Measurements from ENCODE around the gene ETHE1. TPM values are rescaled to one million over a fixed set of nuclear protein-coding genes. Genes with fewer than 3 reads are reported as not detected.

ETHE1 gene
- total RNA-seq, 1 donor from 2014 or later = 32.4 TPM

DNA sequence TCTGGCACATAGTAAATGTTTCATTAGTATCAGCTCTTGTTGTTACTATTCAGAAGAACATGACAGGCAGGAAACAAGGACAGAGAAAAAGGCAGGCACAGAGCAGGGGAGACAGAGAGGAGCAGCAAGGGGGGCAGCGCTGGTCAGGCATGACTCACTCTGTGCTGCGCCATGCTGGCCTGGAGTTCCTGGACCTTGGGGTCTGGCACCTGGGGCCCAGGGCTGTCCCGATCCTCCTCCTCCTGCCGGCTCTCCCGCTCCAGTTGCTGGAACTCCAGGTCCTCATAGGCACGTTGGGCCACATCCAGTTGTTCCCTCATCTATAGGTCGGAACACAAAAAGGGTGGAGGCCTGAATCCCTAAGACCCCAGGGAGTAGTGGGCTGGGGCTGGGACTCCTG is 30.0 kb downstream of the ETHE1 start:
- Histone ChIP-seq H3K9ac (ENCODE audit: low read depth in 1 of 3, low read length in 3 of 3) (no peak overlapping the region), H3K27me3 (ENCODE audit: control insufficient read depth in 3 of 3, insufficient read depth in 3 of 3, low read length in 3 of 3) (no peaks in the 10 kb centered on the region), H3K4me3 (ENCODE audit: low read length in 3 of 3) (no peak overlapping the region), H3K27ac (ENCODE audit: low read depth, low read length) (no peak overlapping the region), H3K9me3 (ENCODE audit: control insufficient read depth in 3 of 3, low read length in 3 of 3) (no peaks in the 10 kb centered on the region), H3K4me1 (ENCODE audit: control insufficient read depth in 3 of 3, insufficient read depth in 3 of 3, low read length in 3 of 3) (peaks cover 0 to 4% (median 2%) of the 10 kb centered on the region in 3 donors), H3K36me3 (ENCODE audit: control insufficient read depth in 3 of 3, insufficient read depth in 3 of 3, low read length in 3 of 3) (peaks cover 14 to 15% (median 14%) of the 10 kb centered on the region in 3 donors)

DNA sequence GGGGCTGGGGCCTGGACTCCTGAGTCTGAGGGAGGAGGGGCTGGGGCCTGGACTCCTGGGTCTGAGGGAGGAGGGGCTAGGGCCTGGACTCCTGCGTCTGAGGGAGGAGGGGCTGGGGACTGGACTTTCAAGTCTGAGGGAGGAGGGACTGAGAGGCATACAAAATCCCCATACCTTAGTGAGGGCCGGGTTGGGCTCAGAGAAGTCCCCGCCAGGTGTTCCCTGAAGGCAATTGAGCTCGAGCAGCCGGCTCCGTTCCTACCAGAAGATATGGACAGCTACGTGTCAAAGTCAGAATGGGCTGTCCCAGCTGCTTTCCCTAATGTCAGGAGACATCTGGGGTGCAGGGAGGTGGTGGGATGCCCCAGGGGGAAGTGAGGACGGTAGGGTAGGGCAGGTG is 31.9 kb downstream of the ETHE1 start:
- H3K27me3 ChIP-seq (ENCODE audit: control insufficient read depth in 3 of 3, insufficient read depth in 3 of 3, low read length in 3 of 3) = no peaks in the 10 kb centered on the region
- no peaks in the 10 kb centered on the region for H3K9me3 ChIP-seq (ENCODE audit: control insufficient read depth in 3 of 3, low read length in 3 of 3)
- no peak overlapping the region for H3K4me3 ChIP-seq (ENCODE audit: low read length in 3 of 3)
- peaks cover 0 to 4% (median 2%) of the 10 kb centered on the region in 3 donors for H3K4me1 ChIP-seq (ENCODE audit: control insufficient read depth in 3 of 3, insufficient read depth in 3 of 3, low read length in 3 of 3)
- no peak overlapping the region for H3K27ac ChIP-seq (ENCODE audit: low read depth, low read length)
- H3K36me3 ChIP-seq (ENCODE audit: control insufficient read depth in 3 of 3, insufficient read depth in 3 of 3, low read length in 3 of 3) = peaks cover 14 to 18% (median 14%) of the 10 kb centered on the region in 3 donors
- H3K9ac ChIP-seq (ENCODE audit: low read depth in 1 of 3, low read length in 3 of 3) = no peak overlapping the region

DNA sequence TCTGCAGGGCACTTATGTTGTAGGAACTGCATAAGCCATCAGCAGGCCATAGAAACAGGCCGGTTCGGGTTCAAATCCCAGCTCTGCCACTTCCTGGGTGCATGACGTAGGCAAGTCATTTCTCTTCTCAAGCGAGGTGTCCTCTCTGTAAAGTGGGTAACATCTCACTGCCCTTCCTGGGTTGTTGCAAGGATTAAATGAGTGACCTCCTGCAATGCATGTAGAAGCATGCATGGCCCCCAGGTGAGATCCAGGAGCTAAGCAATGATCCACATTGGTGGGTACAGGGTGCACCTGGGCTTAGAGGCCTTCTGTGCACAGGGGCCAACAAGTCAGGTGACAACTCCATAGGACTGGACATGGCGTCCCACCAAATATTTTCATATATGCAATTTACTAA is 36.2 kb downstream of the ETHE1 start:
- no peak overlapping the region for H3K27ac ChIP-seq (ENCODE audit: low read depth, low read length)
- H3K9ac ChIP-seq (ENCODE audit: low read depth in 1 of 3, low read length in 3 of 3) = no peak overlapping the region
- H3K27me3 ChIP-seq (ENCODE audit: control insufficient read depth in 3 of 3, insufficient read depth in 3 of 3, low read length in 3 of 3) = no peaks in the 10 kb centered on the region
- H3K4me3 ChIP-seq (ENCODE audit: low read length in 3 of 3) = no peak overlapping the region
- peaks cover 4 to 6% (median 6%) of the 10 kb centered on the region in 3 donors for H3K36me3 ChIP-seq (ENCODE audit: control insufficient read depth in 3 of 3, insufficient read depth in 3 of 3, low read length in 3 of 3)
- H3K4me1 ChIP-seq (ENCODE audit: control insufficient read depth in 3 of 3, insufficient read depth in 3 of 3, low read length in 3 of 3) = no peaks in the 10 kb centered on the region
- no peaks in the 10 kb centered on the region for H3K9me3 ChIP-seq (ENCODE audit: control insufficient read depth in 3 of 3, low read length in 3 of 3)

DNA sequence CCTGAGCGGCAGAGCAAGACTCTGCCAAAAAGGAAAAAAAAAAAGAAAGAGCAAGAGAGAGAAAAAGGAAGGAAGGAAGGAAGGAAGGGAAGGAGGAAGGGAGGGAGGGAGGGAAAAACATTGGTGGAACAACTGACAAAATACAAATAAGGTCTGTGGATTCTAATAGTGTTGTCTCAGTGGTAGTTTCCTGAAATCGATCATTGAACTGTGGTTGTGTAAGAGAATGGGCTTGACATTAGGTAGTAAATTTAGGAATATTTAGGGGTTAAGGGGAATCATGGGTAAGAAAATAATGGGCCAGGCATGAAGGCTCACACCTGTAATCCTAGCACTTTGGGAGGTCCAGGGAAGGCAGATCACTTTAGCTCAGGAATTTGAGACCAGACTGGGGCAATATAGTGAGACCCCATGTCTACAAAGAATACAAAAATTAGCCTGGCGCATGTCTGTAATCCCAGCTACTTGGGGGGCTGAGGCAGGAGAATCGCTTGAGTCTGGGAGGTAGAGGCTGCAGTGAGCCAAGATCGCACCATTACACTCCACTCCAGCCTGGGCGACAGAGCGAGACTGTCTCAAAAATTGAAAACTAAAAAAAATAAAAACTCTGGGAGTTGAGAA is 36.9 kb downstream of the ETHE1 start:
- H3K9ac ChIP-seq (ENCODE audit: low read depth in 1 of 3, low read length in 3 of 3) = no peak overlapping the region
- H3K27me3 ChIP-seq (ENCODE audit: control insufficient read depth in 3 of 3, insufficient read depth in 3 of 3, low read length in 3 of 3) = no peaks in the 10 kb centered on the region
- H3K27ac ChIP-seq (ENCODE audit: low read depth, low read length) = no peak overlapping the region
- no peaks in the 10 kb centered on the region for H3K4me1 ChIP-seq (ENCODE audit: control insufficient read depth in 3 of 3, insufficient read depth in 3 of 3, low read length in 3 of 3)
- no peaks in the 10 kb centered on the region for H3K9me3 ChIP-seq (ENCODE audit: control insufficient read depth in 3 of 3, low read length in 3 of 3)
- H3K4me3 ChIP-seq (ENCODE audit: low read length in 3 of 3) = no peak overlapping the region
- H3K36me3 ChIP-seq (ENCODE audit: control insufficient read depth in 3 of 3, insufficient read depth in 3 of 3, low read length in 3 of 3) = peaks cover under 1 to 3% (median under 1%) of the 10 kb centered on the region in 3 donors

DNA sequence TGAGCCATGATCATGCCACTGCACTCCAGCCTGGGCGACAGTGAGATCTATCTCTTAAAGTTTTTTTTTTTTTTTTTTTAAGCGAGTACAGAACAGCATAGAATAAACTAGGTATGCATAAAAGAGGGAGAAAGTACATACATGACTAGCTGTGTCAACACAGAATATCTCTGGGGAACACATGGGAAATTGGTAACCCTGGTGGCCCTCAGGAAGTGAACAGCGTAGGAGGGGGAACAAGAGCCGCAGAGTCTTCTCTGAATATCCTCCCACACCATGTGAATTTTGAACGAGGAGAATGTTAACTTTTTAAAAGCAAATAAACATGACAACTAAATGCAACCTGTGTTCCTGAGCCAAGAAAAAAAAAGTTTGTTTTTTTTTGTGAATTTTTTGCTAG is 37.7 kb downstream of the ETHE1 start:
- H3K27me3 ChIP-seq (ENCODE audit: control insufficient read depth in 3 of 3, insufficient read depth in 3 of 3, low read length in 3 of 3) = no peaks in the 10 kb centered on the region
- no peak overlapping the region for H3K4me3 ChIP-seq (ENCODE audit: low read length in 3 of 3)
- no peaks in the 10 kb centered on the region for H3K4me1 ChIP-seq (ENCODE audit: control insufficient read depth in 3 of 3, insufficient read depth in 3 of 3, low read length in 3 of 3)
- no peak overlapping the region for H3K27ac ChIP-seq (ENCODE audit: low read depth, low read length)
- H3K9me3 ChIP-seq (ENCODE audit: control insufficient read depth in 3 of 3, low read length in 3 of 3) = no peaks in the 10 kb centered on the region
- H3K9ac ChIP-seq (ENCODE audit: low read depth in 1 of 3, low read length in 3 of 3) = no peak overlapping the region
- peaks cover 0 to 3% (median 0%) of the 10 kb centered on the region in 3 donors for H3K36me3 ChIP-seq (ENCODE audit: control insufficient read depth in 3 of 3, insufficient read depth in 3 of 3, low read length in 3 of 3)

DNA sequence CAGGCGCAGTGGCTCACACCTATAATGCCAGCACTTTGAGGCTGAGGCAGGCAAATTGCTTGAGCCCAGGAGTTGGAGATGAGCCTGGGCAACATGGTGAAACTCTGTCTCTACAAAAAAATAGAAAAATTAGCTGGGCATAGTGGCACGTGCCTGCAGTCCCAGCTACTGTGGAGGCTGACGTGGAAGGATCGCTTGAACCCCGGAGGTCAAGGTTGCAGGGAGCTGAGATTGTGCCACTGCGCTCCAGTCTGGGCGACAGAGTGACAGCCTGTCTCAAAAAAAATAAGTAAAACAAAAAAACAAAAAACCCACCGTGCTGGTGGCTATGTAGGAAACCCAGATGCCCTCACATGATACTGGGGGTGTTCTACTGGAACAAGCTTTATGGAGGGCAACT is 38.8 kb downstream of the ETHE1 start:
- H3K27ac ChIP-seq (ENCODE audit: low read depth, low read length) = no peak overlapping the region
- no peak overlapping the region for H3K9ac ChIP-seq (ENCODE audit: low read depth in 1 of 3, low read length in 3 of 3)
- H3K4me3 ChIP-seq (ENCODE audit: low read length in 3 of 3) = no peak overlapping the region
- peaks cover 0 to 3% (median 0%) of the 10 kb centered on the region in 3 donors for H3K36me3 ChIP-seq (ENCODE audit: control insufficient read depth in 3 of 3, insufficient read depth in 3 of 3, low read length in 3 of 3)
- H3K9me3 ChIP-seq (ENCODE audit: control insufficient read depth in 3 of 3, low read length in 3 of 3) = no peaks in the 10 kb centered on the region
- H3K27me3 ChIP-seq (ENCODE audit: control insufficient read depth in 3 of 3, insufficient read depth in 3 of 3, low read length in 3 of 3) = no peaks in the 10 kb centered on the region
- H3K4me1 ChIP-seq (ENCODE audit: control insufficient read depth in 3 of 3, insufficient read depth in 3 of 3, low read length in 3 of 3) = no peaks in the 10 kb centered on the region

DNA sequence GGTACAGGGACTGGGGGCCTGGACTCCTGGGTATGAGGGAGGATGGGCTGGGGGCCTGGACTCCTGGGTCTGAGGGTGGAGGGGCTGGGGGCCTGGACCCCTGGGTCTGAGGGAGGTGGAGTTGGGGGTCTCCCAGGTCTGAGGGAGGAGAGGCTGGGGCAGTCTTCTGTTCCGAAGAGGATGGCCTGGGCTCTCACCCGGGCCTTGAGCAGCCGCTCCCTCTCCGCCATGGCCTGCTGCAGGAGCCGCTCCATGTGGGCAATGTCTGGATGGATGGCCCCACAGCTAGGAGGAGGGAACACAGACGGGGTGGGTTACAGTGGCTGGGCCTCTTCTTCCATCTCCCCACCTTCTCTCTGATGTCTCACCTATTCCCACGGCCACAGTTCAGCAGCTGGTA is 40.6 kb downstream of the ETHE1 start:
- H3K27ac ChIP-seq (ENCODE audit: low read depth, low read length) = no peak overlapping the region
- H3K9ac ChIP-seq (ENCODE audit: low read depth in 1 of 3, low read length in 3 of 3) = no peak overlapping the region
- H3K4me3 ChIP-seq (ENCODE audit: low read length in 3 of 3) = no peak overlapping the region
- no peaks in the 10 kb centered on the region for H3K27me3 ChIP-seq (ENCODE audit: control insufficient read depth in 3 of 3, insufficient read depth in 3 of 3, low read length in 3 of 3)
- no peaks in the 10 kb centered on the region for H3K4me1 ChIP-seq (ENCODE audit: control insufficient read depth in 3 of 3, insufficient read depth in 3 of 3, low read length in 3 of 3)
- H3K36me3 ChIP-seq (ENCODE audit: control insufficient read depth in 3 of 3, insufficient read depth in 3 of 3, low read length in 3 of 3) = peaks cover 0 to 3% (median 0%) of the 10 kb centered on the region in 3 donors
- no peaks in the 10 kb centered on the region for H3K9me3 ChIP-seq (ENCODE audit: control insufficient read depth in 3 of 3, low read length in 3 of 3)

DNA sequence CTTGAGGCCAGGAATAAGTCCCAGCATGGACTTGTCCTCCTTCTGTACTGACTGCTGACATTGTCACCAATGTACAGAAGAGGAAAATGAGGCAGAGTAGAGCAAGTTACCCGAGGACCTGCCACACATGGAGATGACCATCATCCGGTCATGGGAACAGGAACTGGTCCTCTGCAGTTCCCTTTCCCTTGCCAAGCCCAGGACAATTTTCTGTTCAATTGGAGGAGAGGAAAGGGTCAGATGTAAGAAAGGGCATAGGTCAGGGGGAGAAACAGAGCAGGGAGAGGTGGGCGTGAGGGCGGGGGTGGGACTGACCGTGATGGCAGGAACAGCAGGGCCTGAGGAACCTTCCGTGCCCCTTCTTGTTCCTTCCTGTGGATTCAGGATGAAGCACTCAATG is 41.0 kb downstream of the ETHE1 start:
- Histone ChIP-seq H3K9ac (ENCODE audit: low read depth in 1 of 3, low read length in 3 of 3) (no peak overlapping the region), H3K9me3 (ENCODE audit: control insufficient read depth in 3 of 3, low read length in 3 of 3) (no peaks in the 10 kb centered on the region), H3K4me3 (ENCODE audit: low read length in 3 of 3) (no peak overlapping the region), H3K27ac (ENCODE audit: low read depth, low read length) (no peak overlapping the region), H3K36me3 (ENCODE audit: control insufficient read depth in 3 of 3, insufficient read depth in 3 of 3, low read length in 3 of 3) (peaks cover 0 to 3% (median 0%) of the 10 kb centered on the region in 3 donors), H3K27me3 (ENCODE audit: control insufficient read depth in 3 of 3, insufficient read depth in 3 of 3, low read length in 3 of 3) (no peaks in the 10 kb centered on the region), H3K4me1 (ENCODE audit: control insufficient read depth in 3 of 3, insufficient read depth in 3 of 3, low read length in 3 of 3) (no peaks in the 10 kb centered on the region)

DNA sequence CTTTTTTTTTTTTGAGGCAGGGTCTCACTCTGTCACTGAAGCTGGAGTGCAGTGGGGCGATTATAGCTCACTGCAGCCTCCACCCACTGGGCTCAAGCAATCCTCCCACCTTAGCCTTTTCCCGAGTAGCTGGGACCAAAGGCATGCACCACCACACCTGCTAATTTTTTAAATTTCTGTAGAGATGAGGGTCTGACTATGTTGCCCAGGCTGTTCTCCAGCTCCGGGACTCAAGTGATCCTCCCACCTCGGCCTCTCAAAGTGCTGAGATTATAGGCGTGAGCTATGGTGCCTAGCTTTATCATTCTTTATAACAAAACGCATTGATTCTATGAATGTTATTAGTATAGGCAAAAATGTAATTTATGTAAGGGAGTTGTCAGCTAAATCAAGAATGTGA is 43.7 kb downstream of the ETHE1 start:
- no peak overlapping the region for H3K4me3 ChIP-seq (ENCODE audit: low read length in 3 of 3)
- H3K9me3 ChIP-seq (ENCODE audit: control insufficient read depth in 3 of 3, low read length in 3 of 3) = no peaks in the 10 kb centered on the region
- no peaks in the 10 kb centered on the region for H3K4me1 ChIP-seq (ENCODE audit: control insufficient read depth in 3 of 3, insufficient read depth in 3 of 3, low read length in 3 of 3)
- no peak overlapping the region for H3K27ac ChIP-seq (ENCODE audit: low read depth, low read length)
- H3K27me3 ChIP-seq (ENCODE audit: control insufficient read depth in 3 of 3, insufficient read depth in 3 of 3, low read length in 3 of 3) = no peaks in the 10 kb centered on the region
- no peak overlapping the region for H3K9ac ChIP-seq (ENCODE audit: low read depth in 1 of 3, low read length in 3 of 3)
- peaks cover 0 to 2% (median 0%) of the 10 kb centered on the region in 3 donors for H3K36me3 ChIP-seq (ENCODE audit: control insufficient read depth in 3 of 3, insufficient read depth in 3 of 3, low read length in 3 of 3)

DNA sequence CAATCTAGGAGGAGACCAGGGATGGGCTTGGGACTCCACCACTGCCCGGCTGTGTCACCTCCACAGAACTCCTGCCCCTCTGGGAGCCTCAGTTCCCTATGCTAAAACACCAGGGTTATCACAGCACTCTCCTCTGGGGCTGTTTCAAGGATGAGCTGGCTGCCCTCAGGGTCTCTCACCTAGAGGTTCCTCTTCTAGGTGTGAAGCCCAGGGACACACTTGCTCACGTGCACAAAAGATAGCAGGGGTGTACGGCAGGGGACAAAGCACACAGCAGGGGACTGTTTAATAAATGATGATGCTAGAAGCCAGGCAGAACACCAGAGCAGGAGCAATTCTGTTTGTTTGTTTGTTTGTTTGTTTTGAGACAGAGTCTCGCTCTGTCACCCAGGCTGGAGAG is 44.8 kb downstream of the ETHE1 start:
- H3K4me1 ChIP-seq (ENCODE audit: control insufficient read depth in 3 of 3, insufficient read depth in 3 of 3, low read length in 3 of 3) = no peaks in the 10 kb centered on the region

More for the DNA sequence above, 44.8 kb downstream of the ETHE1 start:
- Histone ChIP-seq H3K27me3 (ENCODE audit: control insufficient read depth in 3 of 3, insufficient read depth in 3 of 3, low read length in 3 of 3) (no peaks in the 10 kb centered on the region), H3K27ac (ENCODE audit: low read depth, low read length) (no peak overlapping the region), H3K9ac (ENCODE audit: low read depth in 1 of 3, low read length in 3 of 3) (no peak overlapping the region), H3K4me3 (ENCODE audit: low read length in 3 of 3) (no peak overlapping the region), H3K36me3 (ENCODE audit: control insufficient read depth in 3 of 3, insufficient read depth in 3 of 3, low read length in 3 of 3) (peaks cover 0 to 2% (median 0%) of the 10 kb centered on the region in 3 donors), H3K9me3 (ENCODE audit: control insufficient read depth in 3 of 3, low read length in 3 of 3) (no peaks in the 10 kb centered on the region)

Data from skeletal muscle tissue (tissue), 4 donors.